ENCODE results near the gene YAP1. TPM values are rescaled to one million over a fixed set of nuclear protein-coding genes. Genes with fewer than 3 reads are reported as not detected.

Gene YAP1
- total RNA-seq, 1 donor from 2014 or later = 84.2 TPM

Other genes starting within 250 kb of the YAP1 start
- gene CEP126, start 195.4 kb upstream of the YAP1 start, total RNA-seq = 0.34 and 1.1 TPM in 2 replicates
- gene ANGPTL5, start 193.9 kb upstream of the YAP1 start, total RNA-seq = 0.09 TPM in 1 of 2 replicates, not detected in the other
- 0.09 TPM in 1 of 2 replicates, not detected in the other for gene CFAP300, start 63.0 kb upstream of the YAP1 start, total RNA-seq
- 3.6 and 8.7 TPM in 2 replicates for gene BIRC3, start 207.0 kb downstream of the YAP1 start, total RNA-seq
- 57.8 and 70.1 TPM in 2 replicates for gene BIRC2, start 236.8 kb downstream of the YAP1 start, total RNA-seq

All from dermis blood vessel endothelial cell (primary cell).